ENCODE results near the gene TUT1.
"Not testable (repeated sequence)": the region's sequence is repeated elsewhere in the genome, so short reads cannot be mapped to it uniquely, and the experiment has no call there.

TUT1 gene

DNA sequence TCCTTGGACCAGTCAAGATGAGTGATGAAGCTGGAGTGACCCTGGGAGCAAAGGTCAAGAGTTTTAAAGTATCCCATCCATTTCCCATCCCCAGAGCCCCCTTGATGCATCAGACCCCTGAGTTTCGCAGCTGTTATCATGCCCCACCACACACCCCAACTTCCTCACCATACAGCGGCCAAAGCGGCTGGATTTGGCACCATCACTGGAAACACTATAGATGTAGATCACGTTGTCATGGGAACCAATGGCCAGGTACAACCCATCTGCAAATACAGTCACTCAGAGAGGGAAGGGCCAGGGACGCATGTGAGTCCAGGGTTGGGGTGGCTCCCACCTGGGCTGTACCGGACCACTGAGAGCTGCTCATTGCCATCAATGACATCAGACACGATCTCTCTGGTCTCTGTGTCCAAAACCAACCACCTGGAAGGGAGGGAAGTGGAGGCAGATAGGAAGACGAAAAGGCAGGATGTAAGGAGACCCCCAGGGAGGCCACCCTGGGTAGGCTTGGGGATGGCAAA is 12.5 kb upstream of the TUT1 start:
- no peak for DNase-seq

DNA sequence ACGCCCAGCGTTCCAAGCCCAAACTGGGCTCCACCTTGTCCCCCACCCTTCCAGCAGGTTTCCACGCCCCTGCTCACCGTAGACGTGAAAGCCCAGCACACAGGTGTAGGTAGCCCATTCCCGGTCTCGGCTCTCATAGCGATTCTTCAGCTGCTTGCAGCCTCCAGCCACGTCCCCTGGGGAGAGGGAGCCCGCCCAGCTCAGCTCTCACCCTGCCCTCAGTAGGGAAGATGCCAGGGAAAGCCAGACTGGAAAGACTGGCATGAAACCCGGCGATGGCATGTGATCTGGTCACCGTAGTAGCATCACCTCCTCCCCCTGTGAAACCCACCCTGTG is 11.7 kb upstream of the TUT1 start:
- no peak for DNase-seq

DNA sequence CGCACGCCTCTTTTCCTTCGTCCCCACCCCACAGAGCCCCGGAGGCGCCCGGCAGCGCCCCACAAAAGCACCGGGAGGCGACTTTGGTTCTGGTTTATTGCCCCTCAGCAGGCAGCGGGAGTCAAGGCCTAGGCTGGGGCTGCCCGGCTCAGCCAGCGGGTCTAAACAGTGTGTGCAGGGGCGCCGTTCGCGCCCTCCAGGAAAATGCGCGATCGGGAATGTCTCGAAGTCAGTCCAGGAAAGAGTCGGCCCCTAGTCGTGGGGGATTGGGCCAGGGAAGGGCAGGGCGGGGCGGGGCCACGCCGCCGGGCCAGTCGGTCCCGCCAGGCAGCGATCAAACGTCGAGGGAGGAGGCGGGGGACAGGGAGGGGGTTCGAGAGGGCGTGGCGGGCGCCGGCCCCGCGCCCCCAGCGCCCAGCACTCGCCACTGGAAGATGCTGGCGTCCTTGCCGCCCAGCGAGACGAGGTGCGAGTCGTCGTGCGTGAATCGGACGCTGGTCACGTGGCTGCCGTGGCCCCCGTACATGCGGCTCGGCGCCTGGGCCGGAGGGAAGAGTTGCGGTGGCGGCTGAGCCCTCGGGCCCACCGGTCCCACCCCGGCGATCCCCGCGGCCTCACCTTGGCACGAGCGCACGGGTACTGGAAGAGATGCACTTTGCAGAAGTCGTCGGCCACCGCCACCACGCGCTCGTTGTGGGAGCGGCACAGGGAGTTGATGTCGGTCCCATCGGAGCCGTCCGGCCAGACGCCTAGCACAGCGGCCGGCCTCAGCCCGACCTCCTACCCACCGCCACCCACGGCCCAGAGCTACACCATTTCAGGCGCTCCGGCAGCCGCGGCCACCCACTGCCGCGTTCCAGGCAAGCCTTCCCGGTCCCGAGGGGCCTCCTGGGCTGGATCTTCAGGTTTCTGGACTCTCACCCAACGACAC is 11.1 kb upstream of the TUT1 start:
- peak; percentile 81 for DNase-seq

DNA sequence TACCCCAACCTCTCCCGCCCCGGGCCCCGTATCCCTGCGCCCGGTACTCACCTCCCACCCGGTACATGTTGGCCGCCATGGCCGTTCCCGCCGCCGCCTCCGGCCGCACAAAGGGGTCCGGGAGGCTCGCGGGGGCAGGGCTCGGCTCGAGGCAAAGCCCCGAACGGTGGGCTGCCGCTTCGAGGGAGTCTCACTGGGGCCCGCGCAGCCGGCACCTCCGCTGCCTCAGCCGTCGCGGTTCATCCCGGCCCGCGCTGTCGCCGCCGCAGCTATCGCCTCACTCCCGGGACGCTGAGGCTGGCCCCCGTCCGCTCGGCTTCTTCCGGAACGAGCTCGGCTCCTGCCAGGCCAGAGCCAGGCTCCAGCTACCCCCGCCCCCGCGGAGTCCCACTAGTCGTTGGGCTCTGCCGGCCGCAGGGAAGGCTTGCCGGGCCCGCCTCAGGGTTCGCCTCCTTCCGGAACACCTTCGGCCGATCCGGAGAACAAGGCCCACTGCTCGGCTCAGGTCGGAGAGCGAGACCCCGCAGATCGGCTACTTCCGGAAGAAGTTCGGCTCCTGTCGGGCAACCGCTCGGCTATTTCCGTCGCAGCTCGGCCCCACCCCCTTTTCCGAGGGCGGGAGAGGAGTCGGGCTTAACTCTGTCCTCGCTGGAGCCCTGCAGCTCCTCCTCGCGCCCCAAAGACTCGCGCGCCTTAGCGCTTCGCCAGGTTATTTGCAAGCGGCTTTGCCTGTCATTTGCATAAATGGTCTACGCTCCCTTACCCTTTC is 10.2 kb upstream of the TUT1 start, which contains the start of gene MTA2:
MTA2 (minus strand) TSS at position 494 of the 769 bp plus-strand sequence; CDS start at position 79, 415 bp downstream.
- DNase-seq = peak; percentile 97

DNA sequence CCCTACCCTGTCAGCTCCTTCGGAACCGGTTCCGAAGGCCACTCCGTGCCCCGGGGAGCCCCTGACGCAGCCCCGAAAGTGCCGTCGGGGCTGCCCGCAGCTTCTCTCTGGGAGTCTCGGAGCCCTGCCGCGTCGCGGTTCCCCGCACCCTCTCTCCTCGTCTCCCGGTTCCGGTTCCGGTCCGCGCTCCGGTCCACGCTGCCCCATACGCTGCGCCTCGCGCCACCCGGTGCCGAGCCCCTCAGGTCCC is 9.7 kb upstream of the TUT1 start:
- DNase-seq = no peak

DNA sequence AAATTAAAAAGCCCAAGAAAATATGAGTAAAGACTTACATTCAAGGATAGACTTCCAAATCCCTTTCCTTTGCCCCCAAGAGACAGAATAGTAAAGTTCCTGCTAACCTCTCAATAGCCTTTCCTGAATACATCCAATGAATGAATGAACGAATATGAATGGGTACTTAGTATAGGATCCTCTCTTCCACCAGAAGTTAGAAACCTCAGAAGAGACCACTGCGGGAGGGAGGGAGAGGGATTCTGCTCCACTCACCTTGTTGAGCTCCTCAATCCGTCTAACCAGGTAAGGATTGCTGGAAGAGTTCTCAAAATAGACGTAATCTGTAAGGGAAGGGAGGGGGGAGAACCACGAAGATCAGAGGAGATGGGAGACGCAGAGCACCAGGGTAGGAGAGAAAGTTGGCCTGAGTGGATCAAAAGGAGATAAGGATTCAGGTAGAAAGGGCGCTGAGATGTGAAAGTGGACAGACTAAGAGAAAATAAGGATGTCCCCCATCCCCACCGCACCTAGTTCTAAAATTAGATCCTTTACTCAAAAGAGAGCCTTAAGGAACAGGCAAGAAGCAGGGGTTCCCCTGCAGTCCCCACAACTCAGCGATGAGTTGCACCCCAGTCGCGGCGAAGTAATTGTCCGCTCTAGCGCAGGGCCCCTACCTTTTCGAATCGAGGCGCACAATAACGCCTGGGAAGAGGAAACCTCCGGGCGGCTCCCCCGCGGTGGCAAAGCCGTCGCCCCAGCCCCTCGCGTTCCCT is 9.2 kb upstream of the TUT1 start:
- DNase-seq = no peak

DNA sequence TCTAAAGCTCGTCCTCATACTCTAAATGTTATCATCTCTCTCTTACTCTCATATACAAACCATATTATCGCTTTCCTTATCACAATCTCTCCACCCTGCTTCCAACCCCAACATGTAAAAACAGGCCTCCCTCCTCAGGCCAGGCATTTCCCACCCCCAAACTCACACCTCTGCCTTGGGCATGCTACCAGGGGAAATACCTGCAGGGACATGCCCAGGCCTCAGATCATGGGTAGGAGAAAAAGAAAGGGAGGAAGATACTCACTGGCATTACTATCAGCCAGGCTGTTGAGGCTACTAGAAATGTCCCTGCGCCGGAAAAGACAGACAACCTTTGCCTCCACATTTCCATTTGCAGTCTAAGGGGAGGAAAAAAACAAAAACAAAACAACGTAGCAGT is 8.6 kb upstream of the TUT1 start:
- no peak for DNase-seq

DNA sequence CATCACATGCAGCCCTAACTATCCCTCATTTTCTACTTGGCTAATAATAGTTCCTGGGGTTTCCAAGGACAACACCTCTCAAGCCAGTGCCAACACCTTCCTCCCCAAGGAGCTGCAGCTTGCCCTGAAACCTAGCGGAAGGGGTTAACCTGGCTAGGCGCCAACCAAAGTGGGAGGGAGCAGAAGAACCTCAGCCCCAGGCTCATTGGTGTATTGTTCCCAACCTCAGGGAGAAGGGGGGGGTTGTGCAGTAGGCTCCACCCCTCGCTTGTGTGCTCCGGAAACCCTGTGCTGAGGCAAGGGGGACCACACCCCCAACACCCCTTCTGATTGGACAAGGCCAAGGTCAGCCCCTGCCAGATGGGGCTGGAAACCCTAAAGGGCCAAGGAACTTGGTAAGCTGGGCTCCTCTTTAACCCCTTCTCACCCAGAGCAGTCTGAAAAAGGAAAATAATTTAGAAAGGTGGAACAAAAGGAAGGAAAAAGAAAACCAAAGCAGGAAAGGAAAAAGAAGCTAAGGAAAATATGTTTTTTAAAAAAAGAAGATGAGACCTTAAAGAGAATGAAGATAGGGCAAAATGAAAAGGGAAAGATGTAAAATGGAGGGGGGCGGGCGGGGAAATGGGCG is 7.9 kb upstream of the TUT1 start:
- DNase-seq = peak; percentile 98

DNA sequence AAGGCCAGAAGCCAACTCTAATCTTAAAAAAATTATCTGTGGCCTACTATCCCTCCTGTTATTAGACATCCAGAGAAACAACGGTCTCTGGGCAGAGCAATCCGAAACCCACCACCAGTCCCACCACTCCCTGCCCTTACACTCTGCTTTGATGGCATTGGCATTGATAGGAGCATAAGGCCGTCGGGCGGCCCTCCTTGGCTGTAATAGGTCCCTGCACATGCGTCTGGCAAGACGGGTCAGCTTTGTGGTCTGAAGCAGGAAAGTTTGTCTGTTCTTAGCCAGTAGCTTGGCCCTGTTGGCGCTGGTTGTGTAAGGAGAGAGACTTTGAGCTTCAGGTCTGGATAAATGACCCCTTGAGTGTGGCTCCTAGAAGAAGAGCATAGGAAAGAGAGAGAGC is 3.8 kb upstream of the TUT1 start:
- no peak for DNase-seq

DNA sequence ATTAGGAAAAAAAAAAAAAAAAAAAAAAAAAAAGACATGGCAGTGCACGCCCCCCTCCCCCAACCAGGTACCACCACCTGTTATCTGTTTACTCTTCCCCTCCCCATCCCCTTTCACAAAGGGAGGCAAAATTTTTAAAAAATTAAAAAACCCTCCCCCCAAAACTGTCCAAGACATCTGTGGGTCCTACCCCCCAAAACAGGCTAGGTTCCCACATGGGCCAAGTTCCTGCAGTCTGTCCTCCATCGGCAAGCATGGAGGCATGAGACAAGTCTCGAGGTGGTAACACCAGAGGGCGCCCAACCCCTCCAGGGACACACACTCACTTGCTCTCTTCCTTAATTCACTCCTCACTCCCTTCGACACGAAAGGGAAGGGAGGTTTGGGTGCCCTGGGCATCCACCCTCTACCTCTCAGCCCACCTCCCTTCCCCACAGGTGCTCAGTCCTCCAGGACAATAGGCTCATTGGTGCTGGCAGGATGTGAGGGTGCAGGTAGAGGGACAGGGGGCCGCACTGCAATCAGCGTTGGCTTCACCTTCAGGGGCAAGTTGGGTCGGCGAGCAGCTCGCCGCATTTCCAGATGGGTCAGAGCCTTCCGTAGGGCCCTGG is 2.2 kb upstream of the TUT1 start:
- DNase-seq = peak; percentile 36

DNA sequence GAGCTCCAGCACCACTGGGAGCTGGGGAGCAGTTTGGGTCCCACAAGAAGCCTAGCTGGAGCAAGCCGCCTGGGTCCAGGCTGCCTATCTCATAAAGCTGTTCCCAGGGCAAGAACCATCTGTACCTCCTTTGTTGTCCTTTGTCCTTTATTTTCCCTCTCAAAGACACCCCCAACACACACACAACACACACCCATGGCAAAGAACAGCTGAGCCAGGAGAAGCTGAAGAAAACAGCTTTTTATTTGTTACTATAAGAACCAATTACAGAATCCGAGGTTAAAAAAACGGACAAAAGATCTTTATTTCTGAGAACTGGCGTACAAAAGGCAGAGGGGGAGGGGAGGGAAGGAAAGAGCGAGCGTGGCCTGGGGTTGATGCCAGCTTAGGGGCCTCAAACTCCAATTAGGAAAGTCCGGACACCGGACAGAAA is 1.7 kb upstream of the TUT1 start:
- no peak for DNase-seq

DNA sequence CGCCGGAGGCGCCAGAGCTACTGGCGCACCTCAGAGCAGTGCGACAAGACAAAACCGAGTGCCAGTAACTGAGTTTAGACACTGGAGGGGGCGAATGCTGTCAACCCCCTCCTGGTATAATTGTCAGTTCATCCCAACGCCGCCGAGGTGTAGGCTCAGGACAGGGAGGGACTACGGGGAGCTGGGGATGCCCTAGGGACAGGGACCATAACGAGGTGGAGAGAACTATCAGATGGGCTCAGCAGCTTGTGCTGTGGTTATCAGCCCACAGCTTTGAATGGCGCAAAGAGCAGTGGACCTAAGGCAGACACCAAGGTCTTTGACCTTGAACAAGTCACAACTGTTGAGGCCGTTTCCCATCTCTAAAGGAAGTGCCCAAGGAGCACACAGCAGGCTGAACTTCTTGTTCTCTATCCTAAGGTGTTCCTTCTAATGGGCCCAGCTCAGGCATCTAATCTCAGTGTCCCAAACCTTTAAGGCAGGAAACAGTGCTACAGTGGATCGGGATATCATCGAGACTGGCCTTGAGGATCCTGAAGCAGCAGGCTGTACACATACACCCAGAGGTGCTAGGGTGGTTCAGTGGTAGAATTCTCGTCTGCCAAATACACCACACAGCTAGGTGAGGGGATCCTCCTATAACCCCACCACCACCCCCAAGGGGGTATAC is 958 bp upstream of the TUT1 start:
- DNase-seq = no peak

DNA sequence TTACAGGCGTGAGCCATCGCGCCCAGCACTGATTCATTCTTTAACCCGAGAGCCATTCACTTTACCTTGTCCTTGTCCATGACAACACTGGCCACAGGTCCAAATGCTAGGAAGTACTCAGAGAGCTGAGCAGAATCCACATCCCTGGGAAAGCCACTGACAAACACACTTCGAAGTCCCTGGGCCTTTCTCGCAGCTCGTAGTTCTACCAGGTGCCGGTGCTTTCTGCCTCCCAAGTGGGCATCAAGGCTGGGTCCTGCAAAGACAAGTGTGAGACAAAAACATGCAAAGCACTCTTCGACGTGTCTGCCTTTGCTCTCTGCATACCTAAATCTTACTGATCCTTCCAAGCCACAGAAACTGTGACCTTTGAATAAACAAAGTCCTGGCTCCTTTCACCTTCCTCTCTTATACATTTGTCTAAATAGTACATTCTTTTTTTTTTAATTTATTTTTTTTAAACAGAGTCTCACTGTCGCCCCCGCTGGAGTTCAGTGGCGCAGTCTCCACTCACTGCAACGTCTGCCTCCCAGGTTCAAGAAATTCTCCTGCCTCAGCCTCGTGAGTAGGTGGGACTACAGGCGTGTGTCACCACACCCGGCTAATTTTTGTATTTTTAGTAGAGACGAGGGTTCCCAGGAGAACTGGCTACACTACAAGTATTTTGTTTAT is 2.2 kb downstream of the TUT1 start:
- DNase-seq = no peak

DNA sequence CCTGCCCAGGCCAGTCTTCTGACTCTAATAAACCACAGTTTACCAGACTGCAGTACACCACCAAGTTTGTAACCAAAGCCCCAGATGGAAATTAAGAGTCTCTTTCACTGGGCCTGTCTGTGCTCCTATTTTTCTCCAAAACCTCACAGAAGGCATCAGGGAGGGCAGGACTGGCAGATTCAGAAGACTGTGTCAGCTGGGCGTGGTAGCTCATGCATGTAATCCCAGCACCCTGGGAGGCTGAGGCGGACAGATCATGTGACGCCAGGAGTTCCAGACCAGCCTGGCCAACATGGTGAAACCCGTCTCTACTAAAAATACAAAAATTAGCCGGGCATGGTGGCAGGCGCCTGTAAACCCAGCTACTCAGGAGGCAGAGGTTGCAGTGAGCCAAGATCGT is 6.0 kb downstream of the TUT1 start:
- DNase-seq = not testable (repeated sequence)

DNA sequence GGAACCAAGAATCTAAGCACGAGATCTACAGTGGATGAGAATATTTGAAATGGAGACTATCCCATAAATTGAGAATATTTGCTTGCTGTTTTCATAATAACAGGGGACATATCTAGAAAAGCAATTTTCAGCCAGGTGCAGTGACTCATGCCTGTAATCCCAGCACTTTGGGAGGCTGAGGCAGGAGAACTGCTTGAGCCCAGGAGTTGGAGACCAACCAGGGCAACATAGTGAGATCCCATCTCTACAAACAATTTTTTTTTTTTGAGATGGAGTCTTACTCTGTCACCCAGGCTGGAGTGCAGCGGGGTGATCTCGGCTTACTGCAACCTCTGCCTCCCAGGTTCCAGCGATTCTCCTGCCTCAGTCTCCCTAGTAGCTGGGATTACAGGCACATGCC is 9.6 kb downstream of the TUT1 start:
- not testable (repeated sequence) for DNase-seq

DNA sequence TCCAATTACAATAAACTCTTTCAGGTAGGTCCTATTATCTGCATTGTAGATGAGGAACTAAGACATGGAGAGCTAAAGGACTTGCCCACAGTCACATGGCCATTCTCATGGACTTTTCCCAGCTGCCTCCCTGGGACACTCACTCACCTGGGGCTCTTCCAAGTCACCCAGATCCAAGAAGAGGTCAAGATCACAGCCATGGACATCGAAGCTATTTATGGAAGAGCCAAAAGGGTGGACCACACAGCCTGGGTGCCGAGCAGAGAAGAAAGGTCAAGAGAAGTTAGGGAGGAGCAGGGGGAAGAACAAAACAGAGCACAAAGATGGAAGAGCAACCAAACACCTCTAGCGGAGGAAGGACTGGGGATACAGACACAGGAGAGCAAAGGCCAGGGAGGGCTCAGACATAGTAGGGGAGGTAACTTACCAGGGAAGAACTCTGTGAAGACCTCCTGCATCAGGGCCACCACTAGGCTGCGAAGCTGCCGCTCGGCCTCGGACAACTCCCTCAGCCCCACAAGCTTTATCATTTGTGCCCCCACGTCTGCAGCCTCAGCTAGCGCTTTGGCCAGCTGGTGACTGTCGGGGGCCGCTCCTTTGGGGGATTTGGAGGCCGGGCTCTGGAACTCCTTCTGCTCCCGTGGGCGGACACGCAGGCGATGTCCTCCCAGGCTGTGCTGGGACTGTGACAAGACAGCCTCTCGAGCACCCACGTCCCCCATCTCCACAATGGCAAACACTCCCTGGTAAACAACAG is 10.2 kb downstream of the TUT1 start:
- DNase-seq = no peak

DNA sequence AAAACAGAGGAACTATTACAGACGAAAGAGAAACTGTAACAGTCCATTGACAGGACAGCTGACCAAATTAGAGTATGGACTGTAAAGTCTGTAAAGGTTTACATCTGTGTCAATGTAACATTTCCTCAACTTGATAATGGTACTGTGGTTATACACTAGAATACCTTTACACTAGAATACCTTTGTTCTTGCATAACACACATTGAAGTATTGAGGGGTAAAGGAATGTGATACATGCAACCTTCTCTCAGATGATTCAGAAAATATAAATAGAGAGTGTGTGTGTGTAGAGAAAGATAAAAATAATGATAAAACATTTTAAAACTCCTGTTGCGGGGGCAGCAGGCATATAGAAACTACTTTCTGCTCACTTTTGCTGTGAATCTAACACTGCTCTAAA is 12.1 kb downstream of the TUT1 start:
- no peak for DNase-seq

DNA sequence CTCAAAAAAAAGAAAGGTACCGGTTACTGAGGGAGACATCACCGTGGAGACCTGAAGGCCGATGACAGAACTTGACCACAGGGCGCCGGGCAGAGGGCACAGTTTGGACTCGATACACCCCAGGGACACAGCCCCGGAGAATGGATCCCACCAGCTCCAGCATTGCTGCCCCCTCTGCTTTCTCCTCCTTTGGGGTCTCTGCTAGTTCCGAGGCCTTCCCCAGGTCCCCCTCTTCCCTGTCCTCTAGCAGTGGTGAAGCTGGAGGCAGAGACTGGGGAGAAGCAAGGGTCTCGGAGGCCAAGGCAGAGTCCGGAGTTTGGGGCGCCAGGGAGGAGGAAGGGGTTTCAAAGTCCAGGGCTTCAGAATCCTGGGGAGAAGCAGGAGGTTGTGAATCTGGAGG is 12.8 kb downstream of the TUT1 start:
- no peak for DNase-seq

DNA sequence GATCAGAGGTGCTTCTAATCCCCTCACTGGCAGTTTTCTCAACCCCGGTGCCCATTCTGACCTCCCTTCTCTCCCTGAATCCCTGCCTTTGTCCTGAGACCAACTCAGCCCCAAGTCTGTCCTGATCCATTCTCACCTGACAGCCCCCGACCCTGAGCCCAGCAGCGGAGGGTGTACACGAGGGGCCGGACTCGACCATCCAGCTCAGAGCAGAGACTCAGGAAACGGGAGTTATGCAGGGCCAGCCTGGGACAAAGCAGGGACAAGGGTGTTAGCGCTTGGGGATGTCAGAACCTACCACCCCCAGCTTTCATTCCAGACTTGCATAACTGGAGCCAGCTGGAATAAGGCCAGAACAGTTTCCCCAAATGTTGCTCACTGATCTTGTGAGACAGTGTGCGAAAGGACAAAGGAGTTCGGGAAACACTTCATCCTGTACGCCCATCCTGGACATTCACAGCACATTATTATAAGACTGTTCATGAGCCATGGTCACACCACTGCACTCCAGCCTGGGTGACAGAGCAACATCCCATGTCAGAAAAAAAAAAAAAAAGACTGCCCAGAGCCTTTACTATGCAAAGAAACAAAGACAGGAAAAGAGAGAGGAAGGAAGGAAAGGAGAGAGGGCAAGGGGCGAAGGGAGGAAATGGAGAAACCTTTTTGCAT is 14.1 kb downstream of the TUT1 start:
- no peak for DNase-seq

DNA sequence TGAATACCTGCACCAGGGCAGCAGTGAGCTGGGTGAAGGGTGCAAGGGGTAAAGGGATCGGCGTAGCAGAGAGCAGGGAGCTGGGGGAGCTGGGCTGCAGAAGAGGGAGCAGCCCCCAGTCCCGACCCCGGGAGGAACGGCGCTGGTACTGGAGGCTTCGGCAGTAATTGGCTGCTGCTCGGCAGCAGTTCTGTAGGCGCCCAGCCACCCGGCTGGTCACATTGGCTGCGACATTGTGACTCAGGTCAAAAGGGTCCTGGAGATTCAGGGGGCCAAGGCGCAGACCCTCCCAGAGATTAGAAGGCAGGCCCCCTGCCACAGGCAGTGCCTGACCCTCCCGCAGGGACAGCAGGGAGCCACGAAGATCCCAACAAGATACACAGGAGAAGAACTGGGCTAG is 15.5 kb downstream of the TUT1 start:
- no peak for DNase-seq

All from NCI-H2227 treated with DMSO at 0.1 percent for 48 hours (cell line).